ENCODE data around the gene LTB. TPM values are rescaled to one million over a fixed set of nuclear protein-coding genes. Genes with fewer than 3 reads are reported as not detected.

LTB gene
- total RNA-seq, 4 donors from 2014 or later: 0.57 to 1.5 TPM; not detected in 2

DNA sequence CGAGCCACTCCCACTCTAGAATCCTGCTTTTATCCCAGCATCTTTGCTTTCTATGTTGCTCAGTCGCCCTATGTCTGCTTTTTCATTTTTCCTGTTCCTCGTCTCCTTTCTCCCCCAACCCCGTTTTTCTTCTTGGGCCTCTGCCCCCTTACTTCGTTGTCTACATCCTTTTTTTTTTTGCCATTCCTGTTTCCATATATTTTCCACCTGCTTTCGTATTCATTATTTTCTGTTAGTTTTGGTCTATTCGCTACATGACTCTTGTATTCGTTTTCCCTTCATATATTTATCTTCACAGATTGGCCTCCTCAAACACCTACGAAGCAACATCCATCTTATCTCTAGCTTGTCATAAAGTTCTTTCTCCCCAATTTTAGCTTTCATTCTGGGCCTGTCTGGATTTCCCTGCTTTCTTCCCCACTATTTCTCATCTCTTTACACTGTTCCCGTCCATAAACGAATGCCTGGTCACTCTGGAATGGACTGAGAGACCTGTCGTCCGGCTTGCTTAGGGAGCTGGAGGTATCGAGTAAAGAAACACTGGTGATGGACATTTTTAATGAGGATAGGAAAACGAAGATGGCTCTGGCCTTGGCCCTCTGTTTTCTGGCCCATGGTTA, 39.2 kb upstream of the LTB start:
- peak overlapping the region; percentile 92 to 99 (median 96) for H3K27ac ChIP-seq (replicated peaks in 1 of 4)
- peaks cover 15 to 32% (median 24%) of the 10 kb centered on the region in 4 donors for H3K4me1 ChIP-seq
- H3K9me3 ChIP-seq: no peaks in the 10 kb centered on the region
- no peak for DNase-seq (ENCODE audit: extremely low spot score)
- H3K36me3 ChIP-seq: peaks cover 29 to 40% (median 36%) of the 10 kb centered on the region in 4 donors
- intact Hi-C loops (cut with DNase I): no loop called here
- no peak for TF ChIP-seq EP300 (IDR thresholded peaks at IDR 0.05)
- TF ChIP-seq, protein P1, sequence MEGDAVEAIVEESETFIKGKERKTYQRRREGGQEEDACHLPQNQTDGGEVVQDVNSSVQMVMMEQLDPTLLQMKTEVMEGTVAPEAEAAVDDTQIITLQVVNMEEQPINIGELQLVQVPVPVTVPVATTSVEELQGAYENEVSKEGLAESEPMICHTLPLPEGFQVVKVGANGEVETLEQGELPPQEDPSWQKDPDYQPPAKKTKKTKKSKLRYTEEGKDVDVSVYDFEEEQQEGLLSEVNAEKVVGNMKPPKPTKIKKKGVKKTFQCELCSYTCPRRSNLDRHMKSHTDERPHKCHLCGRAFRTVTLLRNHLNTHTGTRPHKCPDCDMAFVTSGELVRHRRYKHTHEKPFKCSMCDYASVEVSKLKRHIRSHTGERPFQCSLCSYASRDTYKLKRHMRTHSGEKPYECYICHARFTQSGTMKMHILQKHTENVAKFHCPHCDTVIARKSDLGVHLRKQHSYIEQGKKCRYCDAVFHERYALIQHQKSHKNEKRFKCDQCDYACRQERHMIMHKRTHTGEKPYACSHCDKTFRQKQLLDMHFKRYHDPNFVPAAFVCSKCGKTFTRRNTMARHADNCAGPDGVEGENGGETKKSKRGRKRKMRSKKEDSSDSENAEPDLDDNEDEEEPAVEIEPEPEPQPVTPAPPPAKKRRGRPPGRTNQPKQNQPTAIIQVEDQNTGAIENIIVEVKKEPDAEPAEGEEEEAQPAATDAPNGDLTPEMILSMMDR (IDR thresholded peaks at IDR 0.05): no peak
- no peak for TF ChIP-seq POLR2A (IDR thresholded peaks at IDR 0.05; ENCODE audit: low read depth)
- no peak for TF ChIP-seq POLR2AphosphoS5 (IDR thresholded peaks at IDR 0.05)
- no peaks in the 10 kb centered on the region for H3K27me3 ChIP-seq
- peak overlapping the region; percentile 69 to 88 (median 77) for H3K4me3 ChIP-seq
- WGBS: 5% methylated on average over 15 of the region's 15 CpGs

DNA sequence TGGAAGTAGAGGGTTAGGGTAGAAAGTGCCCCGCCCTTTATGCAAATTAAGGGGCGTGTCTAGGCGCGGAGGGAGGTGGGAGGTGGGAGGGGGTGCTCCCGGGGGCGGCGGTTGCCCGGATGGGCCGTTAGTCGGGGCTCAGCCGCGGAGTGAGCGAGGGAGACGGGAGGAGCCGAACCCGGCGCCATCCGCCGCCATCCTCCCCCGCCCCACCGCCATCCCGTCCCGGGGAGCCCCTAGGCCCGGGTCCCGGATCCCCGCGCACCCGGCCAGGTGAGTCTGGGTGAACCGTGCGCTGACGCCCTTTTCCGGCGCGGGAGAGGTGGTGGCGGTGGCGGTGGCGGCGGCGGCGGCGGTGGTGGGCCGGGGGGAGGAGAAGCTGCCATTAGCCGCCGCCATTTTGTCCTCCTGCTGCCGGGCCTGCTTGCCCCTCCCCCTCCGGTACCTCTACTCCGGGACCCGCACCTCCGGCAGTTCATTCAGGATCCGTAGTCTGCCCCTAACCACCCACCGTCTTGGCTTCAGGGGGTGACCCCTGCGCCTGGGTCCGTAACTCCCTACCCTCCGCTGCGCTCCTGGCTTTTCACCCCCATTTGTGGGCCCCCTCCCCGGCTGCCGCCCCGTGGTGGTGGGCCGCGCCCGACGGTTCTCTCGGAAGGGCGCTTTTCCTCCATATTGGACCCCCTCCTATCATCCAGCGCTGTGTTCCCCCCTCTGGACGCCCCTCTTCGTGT, 38.5 kb upstream of the LTB start, which contains the start of gene PRRC2A:
PRRC2A (plus strand) TSS at position 130 of the 734 bp plus-strand sequence. CDS start 2,075 bp downstream, outside the sequence.
- Histone ChIP-seq H3K27me3 (no peaks in the 10 kb centered on the region), H3K4me3 (peak within 1 kb of the TSS; percentile 69 to 88 (median 77)), H3K9me3 (no peaks in the 10 kb centered on the region), H3K36me3 (peaks cover 23 to 33% (median 29%) of the 10 kb centered on the region in 4 donors), H3K4me1 (peaks cover 15 to 32% (median 24%) of the 10 kb centered on the region in 4 donors), H3K27ac (replicated peaks in 1 of 4) (peak within 1 kb of the TSS; percentile 92 to 99 (median 96))
- peak; percentile 94 for DNase-seq (ENCODE audit: extremely low spot score)
- WGBS: 0% methylated on average over 25 of the region's 67 CpGs
- TF ChIP-seq, protein P1 (IDR thresholded peaks at IDR 0.05): no peak
- TF ChIP-seq POLR2A (IDR thresholded peaks at IDR 0.05; ENCODE audit: low read depth) (peak; percentile 91), POLR2AphosphoS5 (IDR thresholded peaks at IDR 0.05) (peak; percentile 36 to 71), EP300 (IDR thresholded peaks at IDR 0.05) (no peak)
- intact Hi-C loops (cut with DNase I): no loop called here

DNA sequence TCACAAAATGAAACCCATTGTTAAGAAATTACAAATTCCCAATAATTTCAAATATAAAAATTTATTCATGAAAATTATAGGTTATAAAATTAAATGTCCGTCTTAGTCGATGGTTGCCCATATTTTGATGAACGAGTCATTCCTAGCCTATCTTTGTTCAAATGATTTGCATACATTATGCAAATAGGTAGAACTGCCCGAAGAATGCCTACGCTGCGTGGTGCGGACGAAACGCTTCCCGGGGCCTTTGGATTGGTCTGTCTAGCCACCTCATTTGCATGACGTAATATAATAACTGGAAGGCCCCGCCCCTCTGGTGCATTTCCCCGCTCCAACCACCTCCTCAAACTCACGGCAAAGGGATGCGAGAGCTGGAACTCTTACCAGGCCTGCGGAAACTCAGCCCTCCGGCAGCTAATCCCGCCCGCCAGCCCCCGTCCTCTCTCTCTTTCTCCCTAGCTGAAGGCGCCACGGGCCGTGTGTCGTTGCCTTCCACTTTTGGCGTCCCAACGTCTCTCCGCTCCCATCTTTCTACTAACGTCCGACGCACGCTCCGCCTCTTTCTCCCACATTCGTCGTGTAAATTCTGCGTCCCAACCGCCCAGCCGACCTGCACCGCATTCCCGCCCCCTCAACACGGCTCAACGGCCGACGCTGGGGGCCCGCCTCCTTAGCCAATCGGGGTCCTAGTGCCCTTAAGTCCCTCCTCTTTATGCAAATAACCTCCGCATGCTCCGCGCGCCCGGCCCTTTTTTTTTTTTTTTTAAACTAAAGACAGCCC, 37.8 kb upstream of the LTB start:
- peak; percentile 99 for DNase-seq (ENCODE audit: extremely low spot score)
- H3K9me3 ChIP-seq: no peaks in the 10 kb centered on the region
- no peaks in the 10 kb centered on the region for H3K27me3 ChIP-seq
- H3K36me3 ChIP-seq: peaks cover 15 to 25% (median 21%) of the 10 kb centered on the region in 4 donors
- peak overlapping the region; percentile 92 to 99 (median 96) for H3K27ac ChIP-seq (replicated peaks in 1 of 4)
- H3K4me1 ChIP-seq: peaks cover 15 to 32% (median 24%) of the 10 kb centered on the region in 4 donors
- intact Hi-C loops (cut with DNase I): no loop called here
- TF ChIP-seq POLR2AphosphoS5 (IDR thresholded peaks at IDR 0.05): peak; percentile 86 to 94
- TF ChIP-seq, protein P1 (IDR thresholded peaks at IDR 0.05): no peak
- peak; percentile 64 for TF ChIP-seq POLR2A (IDR thresholded peaks at IDR 0.05; ENCODE audit: low read depth)
- WGBS: under 1% methylated on average over 50 of the region's 50 CpGs
- peak overlapping the region; percentile 69 to 88 (median 77) for H3K4me3 ChIP-seq

DNA sequence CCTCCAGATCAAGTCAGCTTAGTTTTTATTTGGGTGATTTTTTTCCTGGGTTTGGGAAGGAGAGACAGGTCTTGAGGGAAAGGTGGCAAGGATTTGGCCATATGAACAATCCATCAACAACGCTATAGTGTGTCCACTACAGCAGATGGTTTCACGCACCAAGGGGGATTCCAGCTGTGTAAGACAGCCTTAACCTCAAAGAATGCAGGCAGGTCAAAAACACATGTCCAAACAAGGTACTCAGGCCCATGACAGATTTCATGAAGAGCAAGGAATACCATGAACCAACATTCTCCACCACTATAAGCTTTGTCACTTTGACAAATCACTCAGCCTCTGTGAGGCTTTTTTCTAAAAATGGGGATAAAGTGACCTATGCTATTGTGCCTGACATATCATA, 34.8 kb upstream of the LTB start:
- H3K27me3 ChIP-seq: no peaks in the 10 kb centered on the region
- 72% methylated on average over 2 of the region's 2 CpGs for WGBS
- H3K9me3 ChIP-seq: no peaks in the 10 kb centered on the region
- peaks cover 10 to 13% (median 13%) of the 10 kb centered on the region in 4 donors for H3K4me1 ChIP-seq
- no peaks in the 10 kb centered on the region for H3K36me3 ChIP-seq
- no peak overlapping the region for H3K27ac ChIP-seq (replicated peaks in 1 of 4)
- DNase-seq (ENCODE audit: extremely low spot score): no peak
- H3K4me3 ChIP-seq: no peak overlapping the region
- intact Hi-C loops (cut with DNase I): no loop called here
- no peak for TF ChIP-seq EP300 (IDR thresholded peaks at IDR 0.05)
- TF ChIP-seq POLR2AphosphoS5 (IDR thresholded peaks at IDR 0.05): no peak
- TF ChIP-seq POLR2A (IDR thresholded peaks at IDR 0.05; ENCODE audit: low read depth): no peak
- TF ChIP-seq, protein P1 (IDR thresholded peaks at IDR 0.05): no peak

All from esophagus muscularis mucosa (tissue), 4 donors.